GM12864 (cell line): ENCODE measurements around the gene WWC2.
A peak's percentile ranks its signal among the peaks of the same experiment; 100 is the strongest.

Experiments used
- DNase-seq: peaks from one replicate; pipeline ENCODE4 v3.0.0-alpha.2; 2011; ENCODE audit warnings: low read depth
- H3K4me3 ChIP-seq: 2 replicates; pipeline ENCODE4 v1.5.1; 2011; ENCODE audit warnings: mild to moderate bottlenecking, low read depth, low read length, control low read depth
- TF ChIP-seq, protein P1 (sequence below): IDR thresholded peaks from 2 replicates; pipeline ENCODE4 v1.5.1; 2011; ENCODE audit warnings: low read depth, mild to moderate bottlenecking, moderate library complexity, low read length, control low read depth, inconsistent platforms; ENCODE audit errors: missing control alignments

Gene WWC2

DNA sequence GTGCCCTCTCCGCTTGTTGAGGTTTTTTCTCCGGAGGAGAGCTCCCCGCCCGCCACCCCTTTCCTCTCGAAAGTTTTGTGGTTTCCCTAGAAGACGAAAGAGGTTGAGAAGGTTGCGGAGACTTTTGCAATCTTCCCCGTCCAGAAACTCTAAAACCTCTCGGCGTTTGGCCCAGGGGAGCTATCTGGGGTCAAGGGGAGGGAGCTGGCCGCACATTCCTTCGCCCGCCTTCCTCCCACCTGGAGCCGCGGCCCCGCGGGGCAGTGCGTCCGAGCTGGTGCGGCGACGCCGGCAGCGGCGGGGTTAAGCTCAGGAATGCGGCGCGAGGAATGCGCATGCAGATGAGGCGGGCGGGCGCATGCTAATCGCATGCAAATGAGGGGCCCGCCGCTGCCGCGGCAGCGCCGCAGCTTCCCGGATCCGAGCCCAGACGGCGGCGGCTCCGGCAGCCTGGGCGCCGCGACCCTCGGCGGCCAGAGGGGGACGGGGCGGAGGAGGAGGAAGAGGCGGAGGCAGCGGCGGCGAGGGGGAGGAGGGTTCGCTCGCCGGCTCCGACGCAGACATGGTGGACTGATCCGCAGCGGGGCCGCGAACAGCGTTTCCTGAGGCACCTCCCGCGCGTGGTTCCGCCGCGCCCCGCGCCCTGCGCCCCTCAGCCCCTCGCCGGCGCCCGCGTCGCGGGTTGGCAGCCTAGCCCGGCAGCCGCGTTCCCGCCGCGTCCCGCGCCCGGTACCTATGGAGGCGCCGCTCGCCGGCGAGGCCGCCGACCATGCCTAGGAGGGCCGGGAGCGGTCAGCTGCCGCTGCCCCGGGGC is at the start of gene WWC2:
Gene WWC2, plus strand, starts transcription at position 535 of the 814 bp plus-strand sequence. Its CDS starts 235 bp downstream, at position 770.
- no peak for DNase-seq
- TF ChIP-seq, protein P1, sequence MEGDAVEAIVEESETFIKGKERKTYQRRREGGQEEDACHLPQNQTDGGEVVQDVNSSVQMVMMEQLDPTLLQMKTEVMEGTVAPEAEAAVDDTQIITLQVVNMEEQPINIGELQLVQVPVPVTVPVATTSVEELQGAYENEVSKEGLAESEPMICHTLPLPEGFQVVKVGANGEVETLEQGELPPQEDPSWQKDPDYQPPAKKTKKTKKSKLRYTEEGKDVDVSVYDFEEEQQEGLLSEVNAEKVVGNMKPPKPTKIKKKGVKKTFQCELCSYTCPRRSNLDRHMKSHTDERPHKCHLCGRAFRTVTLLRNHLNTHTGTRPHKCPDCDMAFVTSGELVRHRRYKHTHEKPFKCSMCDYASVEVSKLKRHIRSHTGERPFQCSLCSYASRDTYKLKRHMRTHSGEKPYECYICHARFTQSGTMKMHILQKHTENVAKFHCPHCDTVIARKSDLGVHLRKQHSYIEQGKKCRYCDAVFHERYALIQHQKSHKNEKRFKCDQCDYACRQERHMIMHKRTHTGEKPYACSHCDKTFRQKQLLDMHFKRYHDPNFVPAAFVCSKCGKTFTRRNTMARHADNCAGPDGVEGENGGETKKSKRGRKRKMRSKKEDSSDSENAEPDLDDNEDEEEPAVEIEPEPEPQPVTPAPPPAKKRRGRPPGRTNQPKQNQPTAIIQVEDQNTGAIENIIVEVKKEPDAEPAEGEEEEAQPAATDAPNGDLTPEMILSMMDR, result no peak
- peak within 1 kb of the TSS; percentile 39 for H3K4me3 ChIP-seq

DNA sequence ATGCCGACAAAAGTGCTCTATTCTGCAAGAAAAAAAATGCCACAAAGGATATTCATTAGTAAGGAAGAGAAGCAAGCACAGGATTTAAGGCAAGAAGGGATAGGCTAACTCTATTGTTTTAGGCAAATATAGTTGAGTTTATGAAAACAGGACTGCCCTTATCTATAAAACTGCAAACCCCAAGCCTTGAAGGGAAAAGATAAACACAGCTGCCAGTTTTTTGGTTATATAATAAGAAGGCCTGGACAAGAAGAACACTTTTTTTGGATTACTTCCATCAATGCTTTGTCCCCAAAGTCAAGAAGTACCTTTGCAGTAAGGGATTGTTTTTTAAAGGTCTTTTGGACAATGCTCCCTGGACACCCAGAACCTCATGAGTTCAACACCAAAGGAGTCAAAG is 45.4 kb upstream of the WWC2 start:
- TF ChIP-seq, protein P1, result no peak
- no peak for DNase-seq
- H3K4me3 ChIP-seq, result no peak overlapping the region

DNA sequence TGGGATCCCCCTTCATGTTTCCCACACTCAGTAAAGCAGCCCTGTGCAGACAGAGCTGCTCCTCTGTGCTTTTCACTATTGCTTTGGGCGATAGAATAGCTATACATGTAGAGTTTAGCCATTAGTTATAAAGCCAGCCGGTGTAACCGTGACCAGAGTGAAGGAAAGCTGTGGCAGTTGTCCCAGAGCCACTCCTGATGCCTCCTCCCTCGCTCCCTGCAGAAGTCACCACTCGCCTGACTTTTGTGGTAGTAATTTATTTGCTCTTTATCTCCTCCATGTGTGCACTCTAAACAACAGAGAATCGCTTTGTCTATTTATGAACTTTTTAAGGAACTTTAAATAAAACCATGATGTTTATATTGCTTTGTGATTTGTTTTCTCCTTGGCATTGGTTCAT is 41.8 kb upstream of the WWC2 start:
- DNase-seq, result no peak
- H3K4me3 ChIP-seq, result no peak overlapping the region
- TF ChIP-seq, protein P1, result no peak

DNA sequence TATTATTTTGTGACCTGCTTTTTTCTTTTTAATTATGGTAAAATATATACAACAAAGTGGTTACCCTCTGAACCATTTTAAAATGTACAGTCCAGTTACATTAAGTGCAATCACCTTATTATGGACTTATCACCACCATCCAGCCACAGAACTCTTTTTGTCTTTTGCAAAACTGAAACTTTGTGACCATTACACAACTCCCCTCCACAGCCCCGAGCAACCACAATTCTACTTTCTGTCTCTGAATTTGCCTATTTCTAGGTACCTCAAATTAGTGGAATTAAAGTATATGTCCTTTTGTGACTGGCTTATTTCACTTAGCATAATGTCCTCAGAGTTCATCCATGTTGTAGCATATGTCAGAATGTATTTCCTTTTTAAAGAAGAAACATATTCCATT is 39.3 kb upstream of the WWC2 start:
- no peak overlapping the region for H3K4me3 ChIP-seq
- TF ChIP-seq, protein P1, result no peak
- DNase-seq, result no peak

DNA sequence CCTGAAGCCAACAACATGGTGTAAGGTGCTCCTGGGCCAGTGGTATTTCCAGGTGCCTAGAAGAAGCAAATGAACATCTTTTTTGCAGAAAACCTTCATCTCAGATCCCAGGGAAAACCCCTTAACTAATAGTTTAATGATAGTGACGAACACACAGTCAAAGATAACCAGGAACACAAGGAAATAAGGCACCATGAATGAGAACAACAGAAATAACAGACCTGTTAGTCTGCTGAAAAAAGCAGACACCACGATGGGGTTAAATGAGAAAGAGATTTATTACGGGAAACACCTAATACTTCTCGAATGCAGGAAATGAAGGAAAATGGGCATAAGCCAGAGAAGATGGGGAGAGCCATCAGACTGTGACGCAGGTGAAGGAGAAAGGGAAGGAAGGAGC is 30.6 kb upstream of the WWC2 start:
- no peak for DNase-seq
- TF ChIP-seq, protein P1, result no peak
- no peak overlapping the region for H3K4me3 ChIP-seq

DNA sequence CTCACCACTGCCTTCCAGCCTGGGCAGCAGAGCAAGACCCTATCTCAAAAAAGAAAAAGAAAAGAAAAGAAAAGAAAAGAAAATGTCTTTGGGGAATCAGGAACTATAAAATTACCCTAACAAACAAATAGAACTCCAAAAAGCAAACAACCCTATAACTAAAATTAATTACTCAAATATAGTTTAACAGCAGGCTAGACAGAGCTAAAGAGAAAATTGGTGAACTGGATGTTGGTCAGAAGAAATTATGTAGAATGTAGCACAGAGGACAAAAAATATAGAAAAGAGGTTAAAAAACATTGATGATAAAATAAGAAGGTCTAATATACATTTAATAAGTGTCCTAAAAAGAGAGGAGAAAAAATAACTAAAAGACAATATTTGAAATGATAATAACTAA is 27.8 kb upstream of the WWC2 start:
- H3K4me3 ChIP-seq, result no peak overlapping the region
- TF ChIP-seq, protein P1, result no peak
- DNase-seq, result no peak

DNA sequence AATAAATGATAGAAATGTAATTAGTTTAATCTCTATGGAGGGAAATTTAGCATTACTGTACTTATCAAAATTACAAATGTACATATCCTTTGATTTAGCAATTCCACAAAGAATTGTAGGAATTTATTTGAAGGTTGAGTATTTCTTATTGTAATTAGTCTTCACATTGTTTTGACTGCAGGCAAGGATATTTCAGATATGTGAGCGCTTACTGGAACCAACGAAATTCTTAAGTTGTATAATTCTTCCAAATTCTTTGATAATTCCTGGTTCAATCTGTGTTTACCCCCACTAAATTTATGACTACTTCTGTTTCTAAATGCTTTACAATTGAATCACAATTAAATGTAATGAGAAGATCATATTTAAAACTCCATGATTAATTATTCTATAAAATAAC is 26.9 kb upstream of the WWC2 start:
- no peak for DNase-seq
- no peak overlapping the region for H3K4me3 ChIP-seq
- TF ChIP-seq, protein P1, result no peak
